Vagina (tissue), 2 donors: ENCODE measurements around the gene THEM5. TPM values are rescaled to one million over a fixed set of nuclear protein-coding genes. Genes with fewer than 3 reads are reported as not detected.

Source experiments
- DNase-seq, 2 donors: peaks; one replicate each; pipeline ENCODE4 v3.0.0-alpha.2; 2017; ENCODE audit errors: extremely low spot score in 2 of 2
- H3K27ac ChIP-seq: fragments of 200-600 bp; sonication (generic); one replicate; pipeline ENCODE4 v1.5.1; 2019
- H3K27me3 ChIP-seq: fragments of 200-600 bp; sonication (generic); one replicate; pipeline ENCODE4 v1.5.1; 2019
- H3K36me3 ChIP-seq, 2 donors: fragments of 200-600 bp; sonication (generic); one replicate each; pipeline ENCODE4 v1.5.1; 2017 to 2019
- H3K4me1 ChIP-seq: fragments of 200-600 bp; sonication (generic); one replicate; pipeline ENCODE4 v1.5.1; 2019
- H3K4me3 ChIP-seq, 2 donors: fragments of 200-600 bp; sonication (generic); 1 replicate in 1 of 2; 2 replicates in 1 of 2; pipeline ENCODE4 v1.5.1; 2016 to 2019
- H3K9me3 ChIP-seq: fragments of 200-600 bp; sonication (generic); one replicate; pipeline ENCODE4 v1.5.1; 2019
- CTCF ChIP-seq, 3 experiments: fragments of 450-650 bp in 2 of 3; fragments of 200-600 bp in 1 of 3; sonication (generic) in 1 of 3; IDR thresholded peaks; one replicate each; pipeline ENCODE4 v1.5.1; 2017 to 2019; ENCODE audit warnings: antibody characterized with exemption in 3 of 3, mild to moderate bottlenecking in 2 of 3, moderate library complexity in 2 of 3
- POLR2A ChIP-seq, 2 donors: fragments of 450-650 bp; IDR thresholded peaks; one replicate each; pipeline ENCODE4 v1.6.1; 2017; ENCODE audit warnings: antibody characterized with exemption in 2 of 2, mild to moderate bottlenecking in 2 of 2, moderate library complexity in 2 of 2
- POLR2AphosphoS5 ChIP-seq, 2 donors: sonication (generic); formaldehyde crosslinking; IDR thresholded peaks; one replicate each; pipeline ENCODE4 v1.9.0; 2017; ENCODE audit warnings: antibody characterized with exemption in 2 of 2, mild to moderate bottlenecking in 2 of 2, low read depth in 1 of 2; ENCODE audit not compliant: insufficient read depth in 1 of 2
- intact Hi-C: fragments of 100-400 bp; cut with DNase I; formaldehyde crosslinking; loops from one replicate; pipeline ENCODE4 v1.15.1; 2023
- total RNA-seq: library from RNA; depleted of rRNA; stranded (reverse); fragments of >200 nt; gene quantifications from one replicate; pipeline ENCODE4 v1.2.3, GENCODE V29; 2016

THEM5 gene
- total RNA-seq, 1 donor from 2014 or later, result 0.98 TPM

GRCh38 chr1:151867321-151867720 lies 13.8 kb upstream of the THEM5 start:
- H3K27ac ChIP-seq, result no peak overlapping the region
- TF ChIP-seq POLR2A (IDR thresholded peaks at IDR 0.05), result no peak
- TF ChIP-seq POLR2AphosphoS5 (IDR thresholded peaks at IDR 0.05; ENCODE audit: insufficient read depth in 1 of 2, low read depth in 1 of 2), result no peak
- TF ChIP-seq CTCF (IDR thresholded peaks at IDR 0.05), result no peak
- no peak overlapping the region for H3K4me3 ChIP-seq
- no peaks in the 10 kb centered on the region for H3K9me3 ChIP-seq
- H3K4me1 ChIP-seq, result no peaks in the 10 kb centered on the region
- no peaks in the 10 kb centered on the region for H3K36me3 ChIP-seq
- DNase-seq, result no peak
- no peaks in the 10 kb centered on the region for H3K27me3 ChIP-seq
- intact Hi-C loops, result no loop called here

GRCh38 chr1:151864411-151864810 lies 10.9 kb upstream of the THEM5 start:
- no peaks in the 10 kb centered on the region for H3K4me1 ChIP-seq
- no peaks in the 10 kb centered on the region for H3K9me3 ChIP-seq
- no peaks in the 10 kb centered on the region for H3K36me3 ChIP-seq
- TF ChIP-seq POLR2AphosphoS5 (IDR thresholded peaks at IDR 0.05; ENCODE audit: insufficient read depth in 1 of 2, low read depth in 1 of 2), result no peak
- TF ChIP-seq CTCF (IDR thresholded peaks at IDR 0.05), result no peak
- TF ChIP-seq POLR2A (IDR thresholded peaks at IDR 0.05), result no peak
- H3K4me3 ChIP-seq, result no peak overlapping the region
- no peak overlapping the region for H3K27ac ChIP-seq
- no peaks in the 10 kb centered on the region for H3K27me3 ChIP-seq
- intact Hi-C loops, result no loop called here
- peak in 1 of 2 donors; percentile 40 for DNase-seq

GRCh38 chr1:151862604-151863003 lies 9.1 kb upstream of the THEM5 start:
- Histone ChIP-seq H3K9me3 (no peaks in the 10 kb centered on the region), H3K27ac (no peak overlapping the region), H3K4me1 (peaks cover 12% of the 10 kb centered on the region), H3K27me3 (no peaks in the 10 kb centered on the region), H3K4me3 (no peak overlapping the region), H3K36me3 (no peaks in the 10 kb centered on the region)
- DNase-seq, result peak in 1 of 2 donors; percentile 52
- no peak for TF ChIP-seq POLR2AphosphoS5 (IDR thresholded peaks at IDR 0.05; ENCODE audit: insufficient read depth in 1 of 2, low read depth in 1 of 2)
- no peak for TF ChIP-seq CTCF (IDR thresholded peaks at IDR 0.05)
- no peak for TF ChIP-seq POLR2A (IDR thresholded peaks at IDR 0.05)
- intact Hi-C loops, result no loop called here

GRCh38 chr1:151860504-151861187 lies 7.1 kb upstream of the THEM5 start:
- H3K27ac ChIP-seq, result no peak overlapping the region
- no peak overlapping the region for H3K4me3 ChIP-seq
- H3K36me3 ChIP-seq, result no peaks in the 10 kb centered on the region
- DNase-seq, result peak in 1 of 2 donors; percentile 80
- no peaks in the 10 kb centered on the region for H3K27me3 ChIP-seq
- intact Hi-C loops, result no loop called here
- no peaks in the 10 kb centered on the region for H3K9me3 ChIP-seq
- H3K4me1 ChIP-seq, result peaks cover 19% of the 10 kb centered on the region
- TF ChIP-seq POLR2A (IDR thresholded peaks at IDR 0.05) (no peak), POLR2AphosphoS5 (IDR thresholded peaks at IDR 0.05; ENCODE audit: insufficient read depth in 1 of 2, low read depth in 1 of 2) (no peak), CTCF (IDR thresholded peaks at IDR 0.05) (no peak)

- Histone ChIP-seq H3K9me3 (no peaks in the 10 kb centered on the region), H3K27me3 (no peaks in the 10 kb centered on the region), H3K36me3 (no peaks in the 10 kb centered on the region), H3K4me3 (no peak overlapping the region), H3K4me1 (peaks cover 23% of the 10 kb centered on the region), H3K27ac (no peak overlapping the region)
- peak in 1 of 2 donors; percentile 60 for DNase-seq
- TF ChIP-seq POLR2A (IDR thresholded peaks at IDR 0.05) (no peak), POLR2AphosphoS5 (IDR thresholded peaks at IDR 0.05; ENCODE audit: insufficient read depth in 1 of 2, low read depth in 1 of 2) (no peak), CTCF (IDR thresholded peaks at IDR 0.05) (no peak)
- intact Hi-C loops, result no loop called here
Observed at GRCh38 chr1:151859891-151860293, 6.4 kb upstream of the THEM5 start.
